Measurements from ENCODE around the gene CEACAM8. TPM values are rescaled to one million over a fixed set of nuclear protein-coding genes. Genes with fewer than 3 reads are reported as not detected.

The CEACAM8 gene
- total RNA-seq, 1 experiment from 2014 or later = not detected

DNA sequence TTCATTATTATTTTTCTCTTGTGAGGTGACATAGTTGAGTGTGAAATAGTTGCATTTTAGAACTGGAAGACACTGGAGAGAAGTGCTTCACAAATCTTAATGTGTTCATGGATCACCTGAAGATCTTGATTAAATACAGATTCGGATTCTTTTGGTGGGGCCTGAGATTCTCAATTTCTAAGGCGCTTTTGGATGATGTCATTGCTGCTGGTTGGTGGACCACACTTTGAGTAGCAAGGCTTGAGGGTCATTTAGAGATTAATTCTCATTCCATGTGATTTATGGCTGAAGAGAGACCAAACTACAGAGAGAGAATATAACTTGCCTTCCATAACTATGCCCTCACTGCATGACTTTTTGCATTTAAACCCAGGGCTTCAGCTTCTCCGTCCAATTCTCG is 27.2 kb downstream of the CEACAM8 start:
- no peak overlapping the region for H4K8ac ChIP-seq (replicated peaks; ENCODE audit: insufficient read length, low read depth, low read length)
- TF ChIP-seq, protein P1, sequence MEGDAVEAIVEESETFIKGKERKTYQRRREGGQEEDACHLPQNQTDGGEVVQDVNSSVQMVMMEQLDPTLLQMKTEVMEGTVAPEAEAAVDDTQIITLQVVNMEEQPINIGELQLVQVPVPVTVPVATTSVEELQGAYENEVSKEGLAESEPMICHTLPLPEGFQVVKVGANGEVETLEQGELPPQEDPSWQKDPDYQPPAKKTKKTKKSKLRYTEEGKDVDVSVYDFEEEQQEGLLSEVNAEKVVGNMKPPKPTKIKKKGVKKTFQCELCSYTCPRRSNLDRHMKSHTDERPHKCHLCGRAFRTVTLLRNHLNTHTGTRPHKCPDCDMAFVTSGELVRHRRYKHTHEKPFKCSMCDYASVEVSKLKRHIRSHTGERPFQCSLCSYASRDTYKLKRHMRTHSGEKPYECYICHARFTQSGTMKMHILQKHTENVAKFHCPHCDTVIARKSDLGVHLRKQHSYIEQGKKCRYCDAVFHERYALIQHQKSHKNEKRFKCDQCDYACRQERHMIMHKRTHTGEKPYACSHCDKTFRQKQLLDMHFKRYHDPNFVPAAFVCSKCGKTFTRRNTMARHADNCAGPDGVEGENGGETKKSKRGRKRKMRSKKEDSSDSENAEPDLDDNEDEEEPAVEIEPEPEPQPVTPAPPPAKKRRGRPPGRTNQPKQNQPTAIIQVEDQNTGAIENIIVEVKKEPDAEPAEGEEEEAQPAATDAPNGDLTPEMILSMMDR (conservative IDR thresholded peaks at IDR 0.05) = no peak
- H3K9ac ChIP-seq (ENCODE audit: extremely low read depth, insufficient read length, low read length) = no peak overlapping the region
- no peak overlapping the region for H4K91ac ChIP-seq (ENCODE audit: insufficient read length, low read depth, low read length)
- no peak overlapping the region for H3K18ac ChIP-seq (ENCODE audit: insufficient read length, low read depth, low read length)
- no peaks in the 10 kb centered on the region for H3K27me3 ChIP-seq (ENCODE audit: insufficient read depth, low read length)
- peaks cover 0 to 4% of the 10 kb centered on the region in 2 experiments; a peak in 1 of 5 replicates for H3K9me3 Mint-ChIP-seq
- H3K23me2 ChIP-seq (ENCODE audit: insufficient read length, low read depth, low read length, poor library complexity, severe bottlenecking) = no peaks in the 10 kb centered on the region
- no peak overlapping the region for H2BK12ac ChIP-seq (ENCODE audit: insufficient read length, low read depth, low read length)
- no peaks in the 10 kb centered on the region for H4K20me1 ChIP-seq (ENCODE audit: control insufficient read depth, insufficient read depth, insufficient read length)
- no peak overlapping the region for H3K4me2 ChIP-seq (ENCODE audit: insufficient read depth, insufficient read length, low read length)
- no peak overlapping the region for H4K5ac ChIP-seq (ENCODE audit: insufficient read length, low read depth, low read length)
- no peaks in the 10 kb centered on the region for H3K36me3 Mint-ChIP-seq (ENCODE audit: insufficient read depth in 1 of 3, low read depth in 3 of 3)
- H2AFZ ChIP-seq (ENCODE audit: low read length) = no peak overlapping the region
- no peak for DNase-seq
- H3K14ac ChIP-seq (ENCODE audit: insufficient read depth, low read length) = no peak overlapping the region
- H3K4me1 ChIP-seq (ENCODE audit: insufficient read depth, low read length) = no peaks in the 10 kb centered on the region
- no peak overlapping the region for H3K27ac ChIP-seq (ENCODE audit: insufficient read length, low read depth, low read length)
- no peak overlapping the region for H3T11ph ChIP-seq (ENCODE audit: low read length)
- no peak overlapping the region for H2BK15ac ChIP-seq (ENCODE audit: low read depth, low read length)
- H3K4ac ChIP-seq (ENCODE audit: low read depth, low read length) = no peak overlapping the region
- no CpG with 5 or more reads among the region's 4 CpGs for WGBS (ENCODE audit: extremely low coverage, insufficient read length, low lambda C conversion rate)
- no peaks in the 10 kb centered on the region for H3K9me3 ChIP-seq (ENCODE audit: control insufficient read depth, low read depth, low read length)
- peaks cover 37% of the 10 kb centered on the region for H3K27me3 Mint-ChIP-seq (ENCODE audit: low read depth)
- H2BK5ac ChIP-seq (ENCODE audit: insufficient read length, low read length) = no peak overlapping the region
- peaks cover 0 to 2% of the 10 kb centered on the region in 2 experiments; a peak in 1 of 4 replicates for H3K4me1 Mint-ChIP-seq
- no peak overlapping the region for H3K4me3 Mint-ChIP-seq
- H3K79me1 ChIP-seq (ENCODE audit: insufficient read depth, low read depth, low read length, poor library complexity, severe bottlenecking) = no peaks in the 10 kb centered on the region
- H2BK120ac ChIP-seq (ENCODE audit: low read depth, low read length, poor library complexity, severe bottlenecking) = no peak overlapping the region
- no peak overlapping the region for H2AK5ac ChIP-seq (ENCODE audit: insufficient read length, low read length)
- no peak overlapping the region for H3K23ac ChIP-seq (ENCODE audit: insufficient read length, low read depth, low read length)
- no peaks in the 10 kb centered on the region for H3K79me2 ChIP-seq (ENCODE audit: insufficient read depth, low read length)
- no peak overlapping the region for H3K27ac Mint-ChIP-seq
- no peak overlapping the region for H2BK20ac ChIP-seq (ENCODE audit: low read depth, low read length, poor library complexity, severe bottlenecking)
- H3K56ac ChIP-seq (ENCODE audit: insufficient read length, low read depth, low read length) = no peak overlapping the region

Data from H9 (cell line).